Heart left ventricle (tissue), 16 donors: ENCODE data around the gene ANKH. TPM values are rescaled to one million over a fixed set of nuclear protein-coding genes. Genes with fewer than 3 reads are reported as not detected.

Source experiments
- ATAC-seq, 4 donors: fragments of 200-7000 bp; cut with Tn5 transposase; one replicate each; pipeline ENCODE4 v1.9.1; 2020 to 2022; ENCODE audit warnings: moderate library complexity in 4 of 4, mild to moderate bottlenecking in 3 of 4, moderate number of reproducible peaks in 1 of 4
- DNase-seq, 5 donors: peaks; one replicate each; pipeline ENCODE4 v3.0.0-alpha.2; 2020
- H3K27ac ChIP-seq, 12 donors: fragments of 200-600 bp; sonication (generic) in 4 of 12; one replicate each; pipeline versions ENCODE4 v1.5.0 to v1.8.0; 2016 to 2022; ENCODE audit warnings: mild to moderate bottlenecking in 2 of 12
- H3K27me3 ChIP-seq, 9 donors: fragments of 200-600 bp; sonication (generic) in 2 of 9; one replicate each; pipeline versions ENCODE4 v1.5.1 to v1.8.0; 2016 to 2022; ENCODE audit warnings: mild to moderate bottlenecking in 3 of 9
- H3K36me3 ChIP-seq, 9 donors: fragments of 200-600 bp; sonication (generic) in 2 of 9; one replicate each; pipeline versions ENCODE4 v1.5.0 to v1.8.0; 2018 to 2022; ENCODE audit warnings: mild to moderate bottlenecking in 2 of 9
- H3K4me1 ChIP-seq, 12 donors: fragments of 200-600 bp; sonication (generic) in 4 of 12; one replicate each; pipeline versions ENCODE4 v1.5.0 to v1.8.0; 2016 to 2022; ENCODE audit warnings: mild to moderate bottlenecking in 3 of 12
- H3K4me3 ChIP-seq, 12 donors: fragments of 200-600 bp; sonication (generic) in 4 of 12; one replicate each; pipeline versions ENCODE4 v1.5.0 to v1.8.0; 2017 to 2022; ENCODE audit warnings: mild to moderate bottlenecking in 9 of 12, moderate library complexity in 4 of 12
- H3K9me3 ChIP-seq, 12 donors: fragments of 200-600 bp; sonication (generic) in 4 of 12; one replicate each; pipeline versions ENCODE4 v1.5.0 to v1.8.0; 2016 to 2022; ENCODE audit warnings: mild to moderate bottlenecking in 1 of 12
- POLR2A ChIP-seq, 2 donors: fragments of 450-650 bp; IDR thresholded peaks; one replicate each; pipeline ENCODE4 v1.6.1; 2017; ENCODE audit warnings: antibody characterized with exemption in 2 of 2, mild to moderate bottlenecking in 2 of 2, moderate library complexity in 2 of 2
- WGBS, 4 donors: extraction: QIAGEN DNeasy Blood & Tissue Kit in 2 of 4; methylation state at CpG; one replicate each; pipeline versions ENCODE4 v1.1.5 to v1.1.7; 2013 to 2018; 5-methylcytosine and 5-hydroxymethylcytosine counted together
- intact Hi-C, 10 donors: fragments of 100-400 bp; cut with DNase I; formaldehyde crosslinking; loops; one replicate each; pipeline versions ENCODE4 v1.11.1 to v1.14.2; 2022
- polyA plus RNA-seq, 2 donors: library from polyadenylated mRNA; stranded (reverse); fragments of 200-250 nt; gene quantifications; one replicate each; pipeline ENCODE4 v1.2.3, GENCODE V29; 2013
- total RNA-seq, 9 donors: library from RNA; depleted of rRNA in 2 of 9; stranded (reverse); fragments of >200 nt in 2 of 9; fragmentation: NEBNext Ultra II Directional in 3 of 9; extraction: Animal tissue kit (Norgen Biotek cat#: 25700) in 3 of 9; gene quantifications; one replicate each; pipeline versions ENCODE4 v1.1.0 to v1.2.4, GENCODE V29; 2016 to 2023
- TF ChIP-seq, protein P1 (sequence below), 12 donors: fragments of 200-600 bp; sonication (generic) in 4 of 12; IDR thresholded peaks; one replicate each; pipeline versions ENCODE4 v1.5.0 to v1.8.0; 2018 to 2022; ENCODE audit warnings: antibody characterized with exemption in 12 of 12, mild to moderate bottlenecking in 5 of 12
- donor health status: ischemic (EF 13 %, LVEDD 7.1; RV severe dilation, severe dysfunction).
- donor health status: healthy with polysubstance abuse.
- donor health status: DM: no; HTN: yes; CAD: no.
- donor health status: DM: no; HTN: no; CAD: no.
- donor health status: ischemic (EF 25% LVEDD 6.9; RV normal size, moderate dysfunction).
- donor health status: ischemic (EF 25% LVEDD 5.7; RV mildly dilated, moderate dysfunction).
- donor health status: healthy.
- donor health status: DM: yes; HTN: yes; CAD: no.
- donor health status: ischemic (EF 35%, LVEDD 5.7; RV mildly dilated, moderate dysfunction).
- donor health status: nonischemic (EF 11% LVEDD 7.7; RV severe dilation, severe dysfunction).
- donor health status: DM: yes; HTN: yes; CAD: no.
- donor health status: PGD.
- donor health status: ischemic (EF 29% LVEDD 5.4; RV normal size, mild dysfunction).
- donor health status: nonischemic (EF 23%, LVEDD 6.1; RV moderate dilation, normal function).

The ANKH gene
- total and polyA plus RNA-seq, 11 donors, result 54.1 to 260 (median 168) TPM

DNA sequence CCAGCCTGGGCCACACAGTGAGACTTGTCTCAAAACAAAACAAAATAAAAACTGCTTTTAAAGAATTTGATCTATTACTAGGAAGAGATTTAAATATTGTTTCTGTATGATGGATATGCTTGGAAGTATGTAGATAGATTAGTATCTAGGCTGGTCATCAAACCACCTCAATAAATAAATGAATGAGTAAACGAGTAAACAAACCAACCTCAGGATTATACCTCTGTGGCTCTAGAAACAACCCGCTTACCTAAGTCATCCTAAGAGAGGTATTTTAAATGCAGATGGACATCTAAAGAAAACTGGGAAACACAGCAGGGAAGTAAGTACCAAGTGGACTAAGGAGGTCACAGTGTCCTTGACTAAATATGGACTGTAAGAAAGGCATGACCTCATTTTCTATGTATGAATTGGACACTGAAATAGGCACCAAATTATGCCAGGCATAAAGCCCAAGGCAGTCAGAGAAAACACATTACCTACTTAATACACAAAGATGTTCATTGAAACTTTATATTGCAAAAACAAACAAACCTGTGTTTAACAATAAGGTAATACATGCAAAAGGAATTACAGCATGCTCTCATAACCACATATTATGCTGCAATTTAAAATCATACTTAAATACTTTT, 7.3 kb downstream of the ANKH start:
- H3K27me3 ChIP-seq, result no peaks in the 10 kb centered on the region

DNA sequence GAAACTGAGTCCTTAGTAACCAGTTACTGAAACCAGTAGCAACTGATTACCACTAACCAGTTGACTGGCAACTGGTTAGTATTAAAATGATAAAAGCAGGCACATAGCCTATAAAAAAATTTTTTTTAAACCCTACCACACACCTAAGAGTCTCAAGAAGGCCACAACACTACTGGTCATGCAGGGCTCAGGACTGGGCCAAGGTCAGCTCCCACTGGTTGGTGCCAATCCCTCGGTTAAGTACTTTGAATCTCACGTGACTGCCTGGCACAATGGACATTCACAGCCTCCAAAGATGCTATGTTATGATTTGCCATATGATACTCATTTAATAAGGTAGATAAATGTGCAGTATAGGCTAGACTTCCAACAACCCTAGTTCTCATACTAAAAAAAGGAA, 8.5 kb downstream of the ANKH start:
- Histone ChIP-seq H3K27ac (peak overlapping the region in 10 of 12 donors; percentile 24 to 80 (median 52)), H3K9me3 (no peaks in the 10 kb centered on the region), H3K4me3 (no peak overlapping the region), H3K36me3 (no peaks in the 10 kb centered on the region), H3K27me3 (no peaks in the 10 kb centered on the region), H3K4me1 (peaks cover 0 to 69% (median 36%) of the 10 kb centered on the region in 12 donors)
- ATAC-seq, result peak in 2 of 4 donors; percentile 37 to 52
- intact Hi-C loops, result no loop called here
- WGBS, 4 donors, result 45 to 63% (median 52%) methylated on average over 2 of the region's 2 CpGs
- TF ChIP-seq POLR2A (IDR thresholded peaks at IDR 0.05), result no peak
- TF ChIP-seq, protein P1, sequence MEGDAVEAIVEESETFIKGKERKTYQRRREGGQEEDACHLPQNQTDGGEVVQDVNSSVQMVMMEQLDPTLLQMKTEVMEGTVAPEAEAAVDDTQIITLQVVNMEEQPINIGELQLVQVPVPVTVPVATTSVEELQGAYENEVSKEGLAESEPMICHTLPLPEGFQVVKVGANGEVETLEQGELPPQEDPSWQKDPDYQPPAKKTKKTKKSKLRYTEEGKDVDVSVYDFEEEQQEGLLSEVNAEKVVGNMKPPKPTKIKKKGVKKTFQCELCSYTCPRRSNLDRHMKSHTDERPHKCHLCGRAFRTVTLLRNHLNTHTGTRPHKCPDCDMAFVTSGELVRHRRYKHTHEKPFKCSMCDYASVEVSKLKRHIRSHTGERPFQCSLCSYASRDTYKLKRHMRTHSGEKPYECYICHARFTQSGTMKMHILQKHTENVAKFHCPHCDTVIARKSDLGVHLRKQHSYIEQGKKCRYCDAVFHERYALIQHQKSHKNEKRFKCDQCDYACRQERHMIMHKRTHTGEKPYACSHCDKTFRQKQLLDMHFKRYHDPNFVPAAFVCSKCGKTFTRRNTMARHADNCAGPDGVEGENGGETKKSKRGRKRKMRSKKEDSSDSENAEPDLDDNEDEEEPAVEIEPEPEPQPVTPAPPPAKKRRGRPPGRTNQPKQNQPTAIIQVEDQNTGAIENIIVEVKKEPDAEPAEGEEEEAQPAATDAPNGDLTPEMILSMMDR (IDR thresholded peaks at IDR 0.05), result no peak
- no peak for DNase-seq

More for the DNA sequence above, 7.3 kb downstream of the ANKH start:
- ATAC-seq (peak; percentile 47 to 72 (median 58)), DNase-seq (no peak)
- Histone ChIP-seq H3K4me1 (peaks cover 0 to 78% (median 41%) of the 10 kb centered on the region in 12 donors), H3K4me3 (no peak overlapping the region), H3K9me3 (no peaks in the 10 kb centered on the region), H3K36me3 (no peaks in the 10 kb centered on the region), H3K27ac (peak overlapping the region in 10 of 12 donors; percentile 14 to 80 (median 52))
- 71 to 86% (median 85%) methylated on average over 2 of the region's 2 CpGs for WGBS, 4 donors
- intact Hi-C loops, result no loop called here
- TF ChIP-seq POLR2A (IDR thresholded peaks at IDR 0.05), result no peak
- TF ChIP-seq, protein P1 (IDR thresholded peaks at IDR 0.05), result no peak

DNA sequence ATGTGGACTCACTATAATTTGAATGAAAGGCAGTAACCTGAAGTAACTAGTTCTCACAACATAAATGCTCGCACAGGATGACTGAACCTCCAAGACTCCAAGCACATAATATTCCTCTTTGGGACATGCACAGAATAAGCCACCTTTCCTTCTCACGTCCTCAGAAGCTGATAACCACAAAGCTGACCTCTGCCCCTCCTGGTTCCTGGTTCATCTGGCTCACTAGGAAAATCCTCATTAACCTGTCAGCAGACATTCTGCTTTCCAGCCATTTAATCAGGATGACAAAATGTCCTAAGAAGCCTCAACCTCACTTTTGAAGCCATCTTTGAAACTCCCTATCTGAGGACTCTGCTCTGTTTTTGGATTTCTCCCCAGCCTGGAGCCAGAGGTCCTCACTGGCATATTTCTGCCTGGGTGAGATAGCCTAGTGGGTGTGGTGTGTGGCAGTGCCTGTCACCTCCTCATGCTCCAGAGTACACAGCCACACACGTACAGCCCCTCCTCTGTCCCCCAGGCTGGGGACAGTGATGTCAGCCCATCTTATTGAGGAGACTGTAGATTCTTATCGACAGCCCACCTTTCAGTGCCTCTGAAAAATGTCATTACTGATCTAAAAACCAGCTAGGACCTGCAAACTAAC, 10.3 kb downstream of the ANKH start:
- 40 to 53% (median 44%) methylated on average over 4 of the region's 4 CpGs for WGBS, 4 donors
- Histone ChIP-seq H3K27ac (peak overlapping the region in 11 of 12 donors; percentile 22 to 77 (median 54)), H3K27me3 (no peaks in the 10 kb centered on the region), H3K9me3 (no peaks in the 10 kb centered on the region), H3K4me3 (no peak overlapping the region), H3K36me3 (no peaks in the 10 kb centered on the region), H3K4me1 (peaks cover 0 to 74% (median 36%) of the 10 kb centered on the region in 12 donors)
- DNase-seq (peak in 1 of 5 donors; percentile 45), ATAC-seq (peak; percentile 64 to 83 (median 80))
- intact Hi-C loops, result no loop called here
- TF ChIP-seq, protein P1 (IDR thresholded peaks at IDR 0.05), result no peak
- TF ChIP-seq POLR2A (IDR thresholded peaks at IDR 0.05), result no peak

DNA sequence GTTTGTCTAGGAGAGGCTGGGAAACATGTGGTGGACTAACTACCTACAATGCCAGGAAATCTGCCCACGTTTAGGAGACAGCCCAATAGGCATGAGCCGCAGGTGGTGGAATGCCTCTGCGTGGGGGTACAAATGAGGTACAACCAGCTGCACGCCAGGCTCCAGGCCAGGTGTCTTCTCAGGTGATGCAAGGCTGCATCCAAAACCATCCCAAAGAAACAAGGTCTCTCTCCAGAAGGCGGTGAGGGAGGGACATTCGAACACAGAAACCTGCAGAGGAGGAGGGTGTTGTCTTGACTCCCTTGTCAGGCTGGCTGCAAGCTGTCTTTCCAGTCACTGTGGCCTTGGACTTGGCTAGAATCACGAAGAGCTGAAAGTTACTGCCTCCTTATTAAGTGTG, 11.6 kb downstream of the ANKH start:
- no peaks in the 10 kb centered on the region for H3K9me3 ChIP-seq
- no peak overlapping the region for H3K4me3 ChIP-seq
- H3K27ac ChIP-seq, result peak overlapping the region in 7 of 12 donors; percentile 3 to 77 (median 54)
- peaks cover 0 to 75% (median 42%) of the 10 kb centered on the region in 12 donors for H3K4me1 ChIP-seq
- ATAC-seq, result peak in 2 of 4 donors; percentile 26 to 31
- TF ChIP-seq, protein P1 (IDR thresholded peaks at IDR 0.05), result no peak
- no peak for TF ChIP-seq POLR2A (IDR thresholded peaks at IDR 0.05)
- H3K27me3 ChIP-seq, result no peaks in the 10 kb centered on the region
- intact Hi-C loops, result loop anchor here in 3 of 10 donors (5.0 to 10.0 kb wide), 3 partner anchors 48 to 588 kb away; no protein-coding TSS in a partner anchor
- H3K36me3 ChIP-seq, result no peaks in the 10 kb centered on the region
- whole genome bisulfite sequencing, 4 donors, result 69 to 80% (median 70%) methylated on average over 4 to 7 of the region's 7 CpGs
- DNase-seq, result no peak
